ENCODE results near the gene BCL2L11. TPM values are rescaled to one million over a fixed set of nuclear protein-coding genes. Genes with fewer than 3 reads are reported as not detected.

The BCL2L11 gene
- total RNA-seq, 1 experiment from 2014 or later: 21.2 TPM

- Histone ChIP-seq H2AK5ac (ENCODE audit: insufficient read length, low read length) (no peak overlapping the region), H2AFZ (ENCODE audit: low read length) (no peak overlapping the region), H3K23ac (ENCODE audit: insufficient read length, low read depth, low read length) (no peak overlapping the region), H4K20me1 (ENCODE audit: control insufficient read depth, insufficient read depth, insufficient read length) (no peaks in the 10 kb centered on the region), H3K9me3 (ENCODE audit: control insufficient read depth, low read depth, low read length) (no peaks in the 10 kb centered on the region), H3K56ac (ENCODE audit: insufficient read length, low read depth, low read length) (no peak overlapping the region), H3K79me2 (ENCODE audit: insufficient read depth, low read length) (no peaks in the 10 kb centered on the region), H2BK20ac (ENCODE audit: low read depth, low read length, poor library complexity, severe bottlenecking) (no peak overlapping the region), H3K27me3 (ENCODE audit: insufficient read depth, low read length) (no peaks in the 10 kb centered on the region), H4K8ac (replicated peaks; ENCODE audit: insufficient read length, low read depth, low read length) (no peak overlapping the region), H2BK15ac (ENCODE audit: low read depth, low read length) (no peak overlapping the region), H3K27ac (ENCODE audit: insufficient read length, low read depth, low read length) (no peak overlapping the region), H3K9ac (ENCODE audit: extremely low read depth, insufficient read length, low read length) (no peak overlapping the region), H3K18ac (ENCODE audit: insufficient read length, low read depth, low read length) (no peak overlapping the region), H4K91ac (ENCODE audit: insufficient read length, low read depth, low read length) (no peak overlapping the region), H3K23me2 (ENCODE audit: insufficient read length, low read depth, low read length, poor library complexity, severe bottlenecking) (no peaks in the 10 kb centered on the region), H3K4me2 (ENCODE audit: insufficient read depth, insufficient read length, low read length) (no peak overlapping the region), H3K79me1 (ENCODE audit: insufficient read depth, low read depth, low read length, poor library complexity, severe bottlenecking) (no peaks in the 10 kb centered on the region), H2BK12ac (ENCODE audit: insufficient read length, low read depth, low read length) (no peak overlapping the region), H2BK120ac (ENCODE audit: low read depth, low read length, poor library complexity, severe bottlenecking) (no peak overlapping the region), H3K4ac (ENCODE audit: low read depth, low read length) (no peak overlapping the region), H4K5ac (ENCODE audit: insufficient read length, low read depth, low read length) (no peak overlapping the region), H2BK5ac (ENCODE audit: insufficient read length, low read length) (no peak overlapping the region), H3T11ph (ENCODE audit: low read length) (no peak overlapping the region), H3K4me1 (ENCODE audit: insufficient read depth, low read length) (peaks cover 5% of the 10 kb centered on the region), H3K14ac (ENCODE audit: insufficient read depth, low read length) (no peak overlapping the region)
- no peak for DNase-seq
- Mint-ChIP-seq H3K4me1 (peaks cover 34% of the 10 kb centered on the region in 2 experiments), H3K27me3 (ENCODE audit: low read depth) (no peaks in the 10 kb centered on the region), H3K4me3 (no peak overlapping the region), H3K36me3 (ENCODE audit: insufficient read depth in 1 of 3, low read depth in 3 of 3) (peaks cover 9 to 20% (median 13%) of the 10 kb centered on the region in 3 experiments; a peak in 6 of 7 replicates), H3K27ac (0 out of 7 replicates have a peak overlapping the region, but pooled peaks of 1 of the 3 experiments have one; percentile 12), H3K9me3 (no peaks in the 10 kb centered on the region)
- no peak for TF ChIP-seq CTCF (conservative IDR thresholded peaks at IDR 0.05)
- WGBS (ENCODE audit: extremely low coverage, insufficient read length, low lambda C conversion rate): no CpG with 5 or more reads among the region's 2 CpGs
Observed at GRCh38 chr2:111169268-111169667, 48.6 kb downstream of the BCL2L11 start.

All from H9 (cell line).